Aortic smooth muscle cell (primary cell): ENCODE measurements around the gene SDR42E1. TPM values are rescaled to one million over a fixed set of nuclear protein-coding genes. Genes with fewer than 3 reads are reported as not detected.

ENCODE experiments used
- total RNA-seq: library from RNA; depleted of rRNA; stranded (reverse); fragments of >200 nt; gene quantifications from 2 replicates; pipeline ENCODE4 v1.2.3, GENCODE V29; 2014

Gene SDR42E1
- total RNA-seq, result under 0.01 TPM in 2 replicates

GRCh38 chr16:82011199-82011641 lies at the start of gene SDR42E1:
Gene SDR42E1 (minus strand): TSS chr16:82011470. CDS start chr16:82000858, 10,612 bp downstream.

GRCh38 chr16:82034981-82035612 lies 23.8 kb upstream of the SDR42E1 start, which contains the start of gene HSD17B2:
Gene HSD17B2 (plus strand): TSS chr16:82035253. CDS start chr16:82035425, 172 bp downstream.

Other genes with a start within 250 kb of the SDR42E1 start
- 0.12 and 0.40 TPM in 2 replicates for gene PLCG2, start 232.2 kb downstream of the SDR42E1 start, total RNA-seq
- gene HSD17B2, start 23.8 kb upstream of the SDR42E1 start, total RNA-seq, result 0.26 and 0.68 TPM in 2 replicates
- 20.2 and 21.1 TPM in 2 replicates for gene MPHOSPH6, start 158.8 kb upstream of the SDR42E1 start, total RNA-seq